HEK293 (cell line): ENCODE results near the gene TNFAIP2.

Experiments
- CTCF ChIA-PET: fragments of 350-600 bp; formaldehyde crosslinking; extraction: SDS; loops from one replicate; lab custom pipeline; 2021; ENCODE audit warnings: antibody characterized with exemption; lab: Yijun Ruan, JAX
- POLR2A ChIA-PET: fragments of 300-600 bp; formaldehyde crosslinking; extraction: SDS; loops from one replicate; lab custom pipeline; 2020; ENCODE audit warnings: antibody characterized with exemption, inconsistent platforms; lab: Yijun Ruan, JAX
- H3K27ac ChIP-seq: fragments of 200-500 bp; sonication (Bioruptor generic); 2 replicates; pipeline ENCODE4 v1.5.1; 2014; ENCODE audit warnings: low read depth, low read length, control low read depth, inconsistent platforms; ENCODE audit errors: extremely low read depth
- H3K36me3 ChIP-seq, 2 experiments: fragments of 200-500 bp in 1 of 2; sonication (Bioruptor generic) in 1 of 2; 1 replicate in 1 of 2; 2 replicates in 1 of 2; pipeline ENCODE4 v1.5.1; 2014 to 2017; ENCODE audit warnings: inconsistent platforms in 2 of 2, low read length in 2 of 2; ENCODE audit not compliant: control insufficient read depth in 2 of 2, insufficient read depth in 1 of 2
- H3K4me1 ChIP-seq: fragments of 200-500 bp; sonication (Bioruptor generic); 2 replicates; pipeline ENCODE4 v1.5.1; 2014; ENCODE audit warnings: mild to moderate bottlenecking, low read length, inconsistent platforms; ENCODE audit not compliant: control insufficient read depth, insufficient read depth
- H3K4me3 ChIP-seq: 2 replicates; pipeline ENCODE4 v1.5.1; 2011; ENCODE audit warnings: low read depth, mild to moderate bottlenecking, control low read depth, low read length, moderate library complexity
- H3K9me3 ChIP-seq: fragments of 200-500 bp; sonication (Bioruptor generic); 2 replicates; pipeline ENCODE4 v1.5.1; 2014; ENCODE audit warnings: low read depth, low read length, inconsistent platforms; ENCODE audit not compliant: control insufficient read depth, insufficient read depth
- GLI4 ChIP-seq: fragments of 450-650 bp; formaldehyde crosslinking; IDR thresholded peaks from 2 replicates; pipeline ENCODE4 v1.5.1; 2016; ENCODE audit warnings: missing biosample characterization, missing genetic modification characterization
- GLIS1 ChIP-seq: fragments of 450-650 bp; formaldehyde crosslinking; IDR thresholded peaks from 2 replicates; pipeline ENCODE4 v1.5.1; 2016; ENCODE audit warnings: missing biosample characterization, missing genetic modification characterization
- HOXA7 ChIP-seq: sonication (generic); formaldehyde crosslinking; IDR thresholded peaks from 2 replicates; pipeline ENCODE4 v1.8.1; 2022; ENCODE audit warnings: missing genetic modification reagents, borderline replicate concordance
- KLF8 ChIP-seq: fragments of 450-650 bp; formaldehyde crosslinking; IDR thresholded peaks from 2 replicates; pipeline ENCODE4 v1.5.1; 2016; ENCODE audit warnings: missing biosample characterization, missing genetic modification characterization
- MYNN ChIP-seq: fragments of 450-650 bp; formaldehyde crosslinking; IDR thresholded peaks from 2 replicates; pipeline ENCODE4 v1.5.1; 2016; ENCODE audit warnings: missing biosample characterization, missing genetic modification characterization, borderline replicate concordance
- PRDM1 ChIP-seq: fragments of 450-650 bp; formaldehyde crosslinking; IDR thresholded peaks from 2 replicates; pipeline ENCODE4; 2016; ENCODE audit warnings: missing biosample characterization, missing genetic modification characterization
- REPIN1 ChIP-seq: fragments of 450-650 bp; formaldehyde crosslinking; IDR thresholded peaks from 2 replicates; pipeline ENCODE4 v1.5.1; 2017; ENCODE audit warnings: missing biosample characterization, missing genetic modification characterization, low read depth
- SCRT1 ChIP-seq: fragments of 450-650 bp; formaldehyde crosslinking; IDR thresholded peaks from 2 replicates; pipeline ENCODE4 v1.5.1; 2016; ENCODE audit warnings: missing biosample characterization, missing genetic modification characterization, borderline replicate concordance
- SETDB1 ChIP-seq: IDR thresholded peaks from one replicate; pipeline ENCODE4 v1.6.1; 2017; ENCODE audit warnings: mild to moderate bottlenecking, low read length, moderate library complexity, mixed read lengths; ENCODE audit not compliant: insufficient read length
- TRIM28 ChIP-seq: IDR thresholded peaks from 2 replicates; pipeline ENCODE4 v1.6.1; 2011; ENCODE audit warnings: low read length, control low read depth, borderline replicate concordance
- ZBTB21 ChIP-seq: fragments of 450-650 bp; formaldehyde crosslinking; IDR thresholded peaks from 2 replicates; pipeline ENCODE4 v1.5.1; 2017; ENCODE audit warnings: missing biosample characterization, missing genetic modification characterization
- ZFP41 ChIP-seq: fragments of 450-650 bp; formaldehyde crosslinking; IDR thresholded peaks from 2 replicates; pipeline ENCODE4 v1.5.1; 2016; ENCODE audit warnings: missing biosample characterization, missing genetic modification characterization, borderline replicate concordance
- ZFP69B ChIP-seq: fragments of 450-650 bp; formaldehyde crosslinking; IDR thresholded peaks from 2 replicates; pipeline ENCODE4 v1.5.1; 2016; ENCODE audit warnings: missing biosample characterization, missing genetic modification characterization
- ZNF19 ChIP-seq: fragments of 450-650 bp; formaldehyde crosslinking; IDR thresholded peaks from 2 replicates; pipeline ENCODE4; 2016; ENCODE audit warnings: missing biosample characterization, missing genetic modification characterization, low read depth
- ZNF202 ChIP-seq: fragments of 450-650 bp; formaldehyde crosslinking; IDR thresholded peaks from 2 replicates; pipeline ENCODE4 v1.5.1; 2016; ENCODE audit warnings: missing biosample characterization, missing genetic modification characterization, borderline replicate concordance
- ZNF23 ChIP-seq: fragments of 450-650 bp; formaldehyde crosslinking; IDR thresholded peaks from 2 replicates; pipeline ENCODE4 v1.5.1; 2016; ENCODE audit warnings: missing biosample characterization, missing genetic modification characterization, borderline replicate concordance
- ZNF366 ChIP-seq: fragments of 450-650 bp; formaldehyde crosslinking; conservative IDR thresholded peaks from 2 replicates; pipeline ENCODE4 v1.5.1; 2016; ENCODE audit warnings: missing biosample characterization, missing genetic modification characterization
- ZNF518A ChIP-seq: fragments of 450-650 bp; formaldehyde crosslinking; conservative IDR thresholded peaks from 2 replicates; pipeline ENCODE4 v1.5.1; 2016; ENCODE audit warnings: low read depth, missing biosample characterization, missing genetic modification characterization
- ZNF521 ChIP-seq: fragments of 450-650 bp; formaldehyde crosslinking; IDR thresholded peaks from 2 replicates; pipeline ENCODE4 v1.5.1; 2017; ENCODE audit warnings: missing biosample characterization, mild to moderate bottlenecking, missing genetic modification characterization
- ZNF548 ChIP-seq: fragments of 450-650 bp; formaldehyde crosslinking; IDR thresholded peaks from 2 replicates; pipeline ENCODE4 v1.5.1; 2016; ENCODE audit warnings: missing biosample characterization, missing genetic modification characterization
- ZNF707 ChIP-seq: fragments of 450-650 bp; formaldehyde crosslinking; IDR thresholded peaks from 2 replicates; pipeline ENCODE4 v1.5.1; 2016; ENCODE audit warnings: missing biosample characterization, missing genetic modification characterization
- ZSCAN23 ChIP-seq: fragments of 450-650 bp; formaldehyde crosslinking; IDR thresholded peaks from 2 replicates; pipeline ENCODE4 v1.5.1; 2016; ENCODE audit warnings: missing biosample characterization, missing genetic modification characterization
- TF ChIP-seq, protein P1 (sequence below): fragments of 450-650 bp; formaldehyde crosslinking; IDR thresholded peaks from 2 replicates; pipeline ENCODE4 v1.5.1; 2017; ENCODE audit warnings: missing biosample characterization, missing genetic modification characterization
- TF ChIP-seq, protein P2 (sequence below): IDR thresholded peaks from 2 replicates; pipeline ENCODE4 v1.6.1; 2011; ENCODE audit warnings: mild to moderate bottlenecking, low read depth, low read length, borderline replicate concordance

Gene TNFAIP2

DNA sequence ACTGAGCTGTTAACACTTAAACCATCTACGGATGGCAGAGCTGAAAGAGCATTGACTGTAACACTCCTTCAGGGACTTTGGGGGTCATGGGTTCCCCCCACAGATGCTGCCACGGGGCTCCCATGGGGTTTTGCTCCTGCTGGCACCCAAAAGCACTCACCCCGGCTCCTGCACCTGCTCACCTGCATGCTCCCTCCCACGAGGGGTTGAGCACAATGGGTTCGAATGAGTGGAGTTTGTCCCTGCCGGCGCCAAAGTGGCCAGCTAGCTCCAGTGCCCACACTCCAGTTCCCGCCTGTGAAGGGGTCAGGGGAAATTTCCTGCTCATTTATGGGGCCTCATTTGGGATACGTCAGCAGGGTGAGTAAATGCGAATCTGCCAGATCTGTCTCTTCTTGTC, 40.7 kb downstream of the TNFAIP2 start:
- H3K4me3 ChIP-seq = no peak overlapping the region
- TF ChIP-seq ZFP69B (no peak), GLIS1 (tag by site-specific recombination) (no peak), HOXA7 (CRISPR knock-in tag) (no peak), ZNF548 (tag by site-specific recombination) (no peak), ZNF23 (tag by site-specific recombination) (no peak), MYNN (tag by site-specific recombination) (no peak), ZNF202 (tag by site-specific recombination) (no peak), ZBTB21 (no peak), SCRT1 (tag by site-specific recombination) (no peak), ZNF366 (tag by site-specific recombination) (no peak)
- TF ChIP-seq, protein P1, sequence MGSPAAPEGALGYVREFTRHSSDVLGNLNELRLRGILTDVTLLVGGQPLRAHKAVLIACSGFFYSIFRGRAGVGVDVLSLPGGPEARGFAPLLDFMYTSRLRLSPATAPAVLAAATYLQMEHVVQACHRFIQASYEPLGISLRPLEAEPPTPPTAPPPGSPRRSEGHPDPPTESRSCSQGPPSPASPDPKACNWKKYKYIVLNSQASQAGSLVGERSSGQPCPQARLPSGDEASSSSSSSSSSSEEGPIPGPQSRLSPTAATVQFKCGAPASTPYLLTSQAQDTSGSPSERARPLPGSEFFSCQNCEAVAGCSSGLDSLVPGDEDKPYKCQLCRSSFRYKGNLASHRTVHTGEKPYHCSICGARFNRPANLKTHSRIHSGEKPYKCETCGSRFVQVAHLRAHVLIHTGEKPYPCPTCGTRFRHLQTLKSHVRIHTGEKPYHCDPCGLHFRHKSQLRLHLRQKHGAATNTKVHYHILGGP = no peak
- TF ChIP-seq, all 188 proteins: peak for 0
- ChIA-PET CTCF (interaction anchor here (1.5 kb wide), 1 partner anchor 59 kb away, joined by 3 read pairs; no protein-coding TSS in a partner anchor), POLR2A (interaction anchor here (0.6 kb wide), 2 partner anchors 65 to 193 kb away, joined by 3 to 4 read pairs; no protein-coding TSS in a partner anchor)
- Histone ChIP-seq H3K27ac (no peak overlapping the region), H3K9me3 (no peaks in the 10 kb centered on the region), H3K36me3 (no peaks in the 10 kb centered on the region), H3K4me1 (no peaks in the 10 kb centered on the region)

DNA sequence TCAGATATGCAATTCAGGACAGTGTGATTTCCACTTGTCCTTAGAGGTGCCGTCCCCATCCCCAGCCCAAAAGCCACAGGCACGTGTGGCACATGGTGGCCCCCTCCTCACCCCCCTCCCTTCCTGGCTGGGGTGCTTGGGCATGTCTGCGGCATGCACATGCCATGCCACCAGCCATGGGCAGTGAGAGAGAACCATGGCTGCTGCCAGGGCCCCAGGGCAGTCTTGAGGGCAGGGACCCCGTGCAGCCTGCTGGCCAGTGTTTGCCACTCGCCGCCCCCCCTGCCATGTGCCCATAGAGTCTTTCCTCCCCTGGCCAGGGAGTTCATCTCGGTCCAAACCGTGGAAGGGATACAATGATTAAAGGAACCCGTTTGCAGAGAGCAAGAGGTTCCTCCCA, 41.5 kb downstream of the TNFAIP2 start:
- Histone ChIP-seq H3K4me3 (no peak overlapping the region), H3K4me1 (no peaks in the 10 kb centered on the region), H3K9me3 (no peaks in the 10 kb centered on the region), H3K36me3 (no peaks in the 10 kb centered on the region), H3K27ac (no peak overlapping the region)
- CTCF ChIA-PET = no interaction called here
- POLR2A ChIA-PET = interaction anchor here (0.6 kb wide), 1 partner anchor 66 kb away, joined by 3 read pairs; no protein-coding TSS in a partner anchor
- TF ChIP-seq ZNF521 (tag by site-specific recombination) (no peak), ZNF707 (tag by site-specific recombination) (no peak), PRDM1 (tag by site-specific recombination) (no peak), ZNF366 (tag by site-specific recombination) (no peak), GLI4 (tag by site-specific recombination) (no peak), SETDB1 (no peak), ZSCAN23 (tag by site-specific recombination) (no peak), KLF8 (tag by site-specific recombination) (no peak), MYNN (tag by site-specific recombination) (no peak), REPIN1 (tag by site-specific recombination) (no peak), ZFP41 (tag by site-specific recombination) (no peak), ZNF19 (no peak), TRIM28 (no peak), ZNF518A (tag by site-specific recombination) (no peak)
- TF ChIP-seq, protein P2, sequence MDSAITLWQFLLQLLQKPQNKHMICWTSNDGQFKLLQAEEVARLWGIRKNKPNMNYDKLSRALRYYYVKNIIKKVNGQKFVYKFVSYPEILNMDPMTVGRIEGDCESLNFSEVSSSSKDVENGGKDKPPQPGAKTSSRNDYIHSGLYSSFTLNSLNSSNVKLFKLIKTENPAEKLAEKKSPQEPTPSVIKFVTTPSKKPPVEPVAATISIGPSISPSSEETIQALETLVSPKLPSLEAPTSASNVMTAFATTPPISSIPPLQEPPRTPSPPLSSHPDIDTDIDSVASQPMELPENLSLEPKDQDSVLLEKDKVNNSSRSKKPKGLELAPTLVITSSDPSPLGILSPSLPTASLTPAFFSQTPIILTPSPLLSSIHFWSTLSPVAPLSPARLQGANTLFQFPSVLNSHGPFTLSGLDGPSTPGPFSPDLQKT = no peak
